Retinal pigment epithelial cell (primary cell): Measurements from ENCODE around the gene SLC35G1.

ENCODE experiments used
- DNase-seq: peaks from one replicate; pipeline ENCODE4 v3.0.0-alpha.2; 2010; ENCODE audit warnings: low read depth
- H3K4me3 ChIP-seq: 2 replicates; pipeline ENCODE4 v1.5.1; 2011; ENCODE audit warnings: mild to moderate bottlenecking, low read length, control low read depth, moderate library complexity
- CTCF ChIP-seq: conservative IDR thresholded peaks from 2 replicates; pipeline ENCODE4 v1.5.1; 2011; ENCODE audit warnings: low read depth, low read length, control low read depth, inconsistent platforms

The SLC35G1 gene

DNA sequence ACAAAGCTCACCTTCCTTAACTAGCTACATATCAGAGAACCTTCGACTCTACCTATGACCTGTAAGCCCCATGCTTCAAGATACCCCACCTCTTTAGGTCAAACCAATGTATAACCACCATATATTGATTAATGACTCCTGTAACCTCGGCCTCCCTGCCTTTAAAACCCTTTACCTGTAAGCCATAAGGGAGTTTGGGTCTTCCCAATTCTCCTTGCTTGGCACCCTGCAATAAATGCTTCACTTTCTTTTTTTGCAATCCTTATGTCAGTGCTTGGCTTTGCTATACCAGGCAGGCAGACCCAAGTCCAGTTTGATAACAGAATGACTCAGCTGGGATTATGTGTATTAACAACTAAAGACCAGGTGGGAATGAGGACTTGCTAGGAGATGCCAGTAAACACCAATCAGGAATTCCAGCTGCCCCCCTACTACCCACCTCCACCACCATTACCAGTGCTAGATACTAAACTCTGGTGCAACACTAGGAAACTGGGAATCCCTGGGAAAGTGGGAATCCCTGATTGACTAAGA lies 22.0 kb upstream of the SLC35G1 start:
- no peak overlapping the region for H3K4me3 ChIP-seq
- DNase-seq: peak; percentile 68
- no peak for TF ChIP-seq CTCF

GRCh38 chr10:93872375-93873158 lies 21.2 kb upstream of the SLC35G1 start:
- no peak overlapping the region for H3K4me3 ChIP-seq
- no peak for DNase-seq
- TF ChIP-seq CTCF: no peak

DNA sequence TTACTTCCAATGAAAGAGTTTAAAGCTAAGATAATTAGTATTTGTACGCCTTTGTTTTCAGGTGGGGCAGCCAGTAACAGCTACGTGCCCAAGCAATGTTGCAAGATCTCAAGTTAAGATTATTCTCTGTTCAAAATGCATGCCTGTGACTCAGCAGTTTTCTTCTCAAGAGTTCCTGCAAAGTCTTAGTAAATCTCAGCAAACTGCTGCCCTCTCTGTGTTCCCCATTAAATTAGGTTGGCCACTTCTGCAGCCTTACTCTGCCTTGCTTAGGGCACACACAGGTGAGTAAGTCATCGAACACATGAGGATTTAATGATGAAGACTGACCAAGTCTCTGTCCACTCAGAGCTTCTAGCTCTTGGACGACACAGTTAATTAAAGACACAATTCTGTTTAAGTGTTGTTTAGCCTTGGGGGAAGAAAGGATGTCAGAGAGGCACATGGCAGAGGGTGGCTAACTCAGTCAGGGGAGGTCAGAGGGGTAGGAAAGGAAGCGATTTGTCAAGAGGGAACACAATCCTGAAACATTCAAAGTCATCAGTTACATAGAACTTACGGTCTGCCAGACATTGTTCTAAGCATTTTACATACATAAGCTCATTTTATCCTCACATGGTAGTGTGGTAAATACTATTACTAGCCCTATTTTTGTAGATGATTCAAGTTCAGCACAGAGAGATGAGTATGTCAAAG lies 20.2 kb upstream of the SLC35G1 start:
- no peak overlapping the region for H3K4me3 ChIP-seq
- DNase-seq: peak; percentile 59
- TF ChIP-seq CTCF: no peak

GRCh38 chr10:93874309-93875031 lies 19.3 kb upstream of the SLC35G1 start:
- H3K4me3 ChIP-seq: no peak overlapping the region
- no peak for TF ChIP-seq CTCF
- no peak for DNase-seq

GRCh38 chr10:93875032-93875358 lies 18.8 kb upstream of the SLC35G1 start:
- DNase-seq: no peak
- TF ChIP-seq CTCF: no peak
- H3K4me3 ChIP-seq: no peak overlapping the region

DNA sequence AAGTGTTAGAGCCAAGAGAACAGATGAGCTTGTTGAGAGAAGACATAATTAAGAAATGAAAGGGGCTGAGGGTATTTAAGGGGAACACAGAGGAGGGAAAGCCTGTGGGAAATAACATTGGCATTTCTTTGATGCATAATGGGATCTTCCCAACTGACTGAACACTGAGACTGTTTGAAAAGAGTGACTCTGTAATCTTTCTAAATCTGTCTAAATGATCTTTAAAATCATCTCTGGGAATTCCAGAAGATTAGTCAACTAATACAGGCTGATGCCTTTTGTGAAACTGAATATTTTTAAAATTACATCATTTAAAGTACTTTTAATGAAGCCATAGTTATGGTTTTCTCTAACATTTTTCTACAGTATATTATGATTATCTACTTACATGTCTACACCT lies 17.4 kb upstream of the SLC35G1 start:
- H3K4me3 ChIP-seq: no peak overlapping the region
- no peak for DNase-seq
- TF ChIP-seq CTCF: no peak
